IPS-11a (cell line): ENCODE data around the gene OLFML1.

Experiments
- H3K4me3 ChIP-seq: one replicate; pipeline ENCODE4 v1.5.1; 2013; ENCODE audit warnings: low read depth, low read length, control low read depth

OLFML1 gene

DNA sequence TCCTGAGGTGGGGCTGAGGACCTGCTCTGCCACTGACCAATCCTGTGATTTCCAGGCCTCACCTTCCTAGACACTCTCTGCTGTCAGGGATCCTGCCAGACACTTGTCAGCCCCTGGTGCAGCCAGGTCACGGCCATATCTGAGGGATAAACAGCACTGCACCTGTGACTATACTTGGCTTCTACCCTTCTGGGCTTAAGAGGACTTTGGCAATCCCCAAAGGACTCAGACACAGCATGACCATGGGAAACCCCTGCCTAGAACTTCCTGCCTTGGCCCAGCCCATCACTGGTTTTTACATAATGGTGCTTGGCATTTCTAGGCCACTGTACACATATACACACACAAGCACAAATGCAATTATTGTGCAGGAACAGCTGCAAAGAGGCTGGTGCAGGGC, 11.6 kb upstream of the OLFML1 start:
- H3K4me3 ChIP-seq, result no peak overlapping the region

DNA sequence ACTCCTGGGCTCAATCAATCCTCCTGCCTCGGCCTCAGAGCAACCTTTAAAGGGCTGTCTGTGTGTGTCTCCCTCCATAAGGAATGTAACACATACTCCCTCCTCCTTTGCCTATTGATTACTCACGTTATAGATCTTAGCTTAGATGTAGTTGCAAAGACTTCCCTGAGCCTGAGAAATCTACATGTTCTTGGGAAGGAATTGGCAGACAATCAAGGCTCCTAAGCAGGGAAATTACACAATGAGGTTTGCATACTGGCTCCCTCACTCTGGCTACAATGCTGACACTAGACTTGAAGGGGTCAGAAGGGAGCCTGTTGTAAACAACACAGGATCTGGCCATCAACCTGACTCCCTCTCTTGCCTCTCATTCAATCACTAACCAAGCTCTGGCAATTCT, 5.2 kb upstream of the OLFML1 start:
- H3K4me3 ChIP-seq, result no peak overlapping the region

DNA sequence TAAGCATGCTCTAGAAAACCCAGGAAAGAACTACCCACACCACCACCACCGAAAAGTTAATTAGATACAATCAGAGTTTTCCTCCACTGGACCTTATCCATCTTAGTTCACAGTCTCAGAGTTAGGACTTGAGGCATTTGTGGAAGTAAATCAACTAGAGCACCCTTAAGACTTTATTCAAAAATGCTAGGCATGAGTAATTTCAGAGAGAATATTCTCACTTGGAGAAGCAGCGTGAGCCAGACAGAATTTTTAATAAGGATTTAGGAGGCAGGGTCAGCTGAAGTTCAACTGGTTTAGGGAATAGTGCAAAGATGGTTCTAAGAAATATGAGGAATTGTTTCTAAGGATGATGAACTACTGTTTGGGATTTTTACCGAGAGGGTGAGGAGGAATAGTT, 1.2 kb upstream of the OLFML1 start:
- H3K4me3 ChIP-seq, result no peak overlapping the region

DNA sequence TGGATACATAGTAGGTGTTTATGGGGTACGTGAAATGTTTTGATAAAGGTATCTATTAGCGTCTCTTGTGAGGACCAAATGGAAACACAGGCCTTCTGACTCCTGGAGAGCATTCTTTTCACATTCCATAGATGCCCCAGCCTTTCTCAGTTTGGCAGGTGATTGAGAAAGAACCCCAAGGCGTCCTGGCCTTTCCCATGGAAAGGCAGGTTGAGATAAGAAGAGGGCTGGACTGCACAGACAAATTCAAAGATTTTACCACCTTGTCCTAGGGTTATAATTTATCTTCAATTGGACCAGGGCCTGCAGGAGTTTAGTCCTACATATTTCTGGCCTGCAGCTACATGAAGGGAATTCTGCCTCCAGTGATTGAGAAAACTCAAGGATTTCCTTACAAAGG, 661 bp upstream of the OLFML1 start:
- H3K4me3 ChIP-seq, result no peak overlapping the region

DNA sequence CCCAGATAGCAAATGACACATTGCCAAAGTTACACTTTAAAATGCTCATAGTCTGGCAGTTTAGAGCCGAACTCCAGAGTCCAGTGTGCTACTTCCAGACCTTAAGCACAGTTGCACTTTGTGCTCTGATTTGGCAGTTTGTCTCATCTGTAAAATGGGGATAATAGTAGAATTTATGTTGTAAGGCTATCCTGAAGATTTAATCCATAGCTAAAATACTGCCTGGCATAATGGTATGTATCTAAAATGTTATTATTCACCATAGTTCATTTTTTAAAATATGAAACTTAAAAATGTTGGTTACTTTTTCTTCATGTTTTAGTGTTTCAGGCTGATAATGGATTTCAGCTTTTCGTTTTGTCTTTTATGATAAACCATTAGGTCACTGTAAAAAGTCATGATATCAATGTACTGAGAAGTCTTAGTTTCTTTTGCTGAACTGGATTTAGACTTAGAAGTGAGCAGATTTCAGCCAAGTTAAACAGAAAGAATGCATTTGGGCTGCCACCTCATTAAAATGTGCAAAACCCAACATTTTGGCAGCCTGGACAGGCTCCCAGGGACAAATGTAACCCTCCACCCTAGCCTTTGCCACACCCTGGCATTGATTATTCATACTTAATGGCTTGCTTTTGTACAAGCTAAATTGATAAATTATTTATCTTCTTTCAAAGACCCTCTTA, 933 bp downstream of the OLFML1 start:
- no peak overlapping the region for H3K4me3 ChIP-seq

DNA sequence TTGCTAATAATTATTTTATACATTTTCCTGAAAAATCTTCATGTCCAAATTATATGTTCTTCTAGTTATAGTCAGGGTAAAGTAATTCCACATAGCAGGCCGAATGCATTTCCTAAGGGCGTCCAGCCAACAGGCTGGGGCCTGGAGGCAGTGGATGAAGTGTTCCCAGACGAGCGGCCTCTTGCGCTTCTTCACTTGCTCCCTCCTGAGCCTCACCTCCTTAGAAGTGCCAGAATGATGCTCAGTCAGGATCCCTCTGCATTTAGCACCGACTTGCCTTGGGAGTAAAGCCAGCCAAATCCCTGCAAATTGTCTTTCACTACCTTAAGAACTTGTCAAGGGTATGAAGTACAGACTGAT, 1.5 kb downstream of the OLFML1 start:
- H3K4me3 ChIP-seq, result no peak overlapping the region

DNA sequence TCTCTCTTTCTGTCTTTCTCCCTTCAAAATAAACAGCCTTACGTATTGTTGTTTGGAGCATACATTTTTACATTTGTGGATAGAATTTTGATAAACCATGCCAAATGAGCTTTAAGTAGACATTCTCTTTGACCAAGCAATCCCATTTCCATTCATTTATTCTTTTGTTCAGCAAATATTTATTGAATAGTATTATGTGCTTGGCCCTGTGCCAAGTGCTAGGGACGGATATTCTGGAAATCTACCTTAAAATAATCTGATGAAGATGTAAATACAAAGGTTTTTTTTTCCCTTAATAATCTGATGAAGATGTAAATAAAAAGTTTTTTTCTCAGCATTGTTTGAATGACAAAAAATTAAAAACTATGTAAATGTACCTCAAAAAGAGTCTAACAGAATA, 2.1 kb downstream of the OLFML1 start:
- H3K4me3 ChIP-seq, result no peak overlapping the region

DNA sequence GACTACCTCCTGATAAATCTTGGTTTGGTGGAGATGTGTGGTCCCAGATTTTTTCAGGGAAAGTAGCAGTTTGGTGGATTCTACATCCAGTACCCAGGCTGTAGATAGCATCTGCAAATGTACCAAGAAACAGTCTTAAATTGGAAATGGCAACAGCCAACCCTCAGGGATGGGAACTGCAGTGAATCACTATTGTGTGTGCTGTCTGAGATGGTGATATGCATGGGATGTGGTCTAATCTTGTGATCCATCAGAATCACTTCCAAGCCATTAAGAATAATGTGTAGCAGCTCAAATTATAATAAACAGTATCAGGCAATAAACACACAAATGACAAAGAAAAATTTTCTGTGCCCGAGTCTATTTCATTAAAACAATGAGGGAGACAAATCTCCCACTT, 3.4 kb downstream of the OLFML1 start:
- no peak overlapping the region for H3K4me3 ChIP-seq

DNA sequence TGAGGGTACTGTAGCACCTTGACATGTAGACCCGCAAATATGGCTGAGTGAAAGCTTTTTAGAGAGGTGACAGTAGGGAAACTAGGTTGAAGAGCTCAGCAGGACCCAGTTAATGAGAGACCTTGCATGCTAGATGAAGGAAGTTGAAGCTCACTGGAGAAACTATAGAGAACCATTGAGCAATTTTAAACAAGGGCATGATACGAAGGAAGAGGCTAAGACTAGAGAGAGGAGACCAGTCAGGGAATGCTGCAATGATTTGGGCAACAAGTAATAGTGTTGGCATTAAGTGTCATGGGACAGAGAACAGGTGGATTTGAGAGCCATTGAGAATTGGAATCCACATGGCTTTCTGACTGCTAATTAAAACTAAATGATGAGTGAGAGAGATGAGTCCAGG, 4.1 kb downstream of the OLFML1 start:
- no peak overlapping the region for H3K4me3 ChIP-seq

DNA sequence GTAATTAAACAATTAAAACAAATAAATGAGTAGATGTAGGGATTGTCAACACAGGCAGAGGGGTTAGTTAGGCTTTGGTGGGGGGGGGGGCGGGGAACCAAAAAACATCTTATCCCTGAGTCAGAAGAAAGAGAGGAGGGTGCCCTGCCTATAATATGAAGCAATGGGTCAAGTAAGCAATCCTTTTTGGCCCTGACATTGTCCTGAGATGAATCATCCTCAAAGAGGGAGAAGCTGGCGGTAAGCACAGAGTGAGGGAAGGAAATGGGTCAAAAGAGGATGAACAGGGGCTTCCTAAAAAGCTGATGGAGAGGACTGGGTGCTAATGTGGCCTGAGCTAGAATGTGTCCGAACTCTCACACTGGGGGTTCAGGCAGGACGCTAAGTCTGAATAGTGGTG, 4.7 kb downstream of the OLFML1 start:
- H3K4me3 ChIP-seq, result no peak overlapping the region

DNA sequence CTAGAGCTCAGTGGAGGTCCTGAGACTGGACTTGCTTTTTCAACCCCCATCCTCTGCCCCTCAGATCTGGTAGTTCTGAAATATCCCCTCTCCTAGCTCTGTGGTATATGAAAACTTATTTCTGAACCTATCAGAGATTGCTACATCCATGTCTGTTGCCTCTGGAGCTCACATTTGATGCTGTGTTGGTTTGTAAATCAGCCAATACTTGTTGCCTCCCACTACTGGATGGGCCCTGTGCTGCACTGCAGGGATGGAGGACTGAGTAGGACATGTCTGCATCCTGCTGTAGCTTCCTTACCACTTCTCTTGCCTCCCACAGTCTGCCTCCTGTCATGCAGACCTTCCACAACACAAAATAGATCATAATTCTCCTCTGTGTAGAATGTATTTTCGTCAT, 5.2 kb downstream of the OLFML1 start:
- no peak overlapping the region for H3K4me3 ChIP-seq

DNA sequence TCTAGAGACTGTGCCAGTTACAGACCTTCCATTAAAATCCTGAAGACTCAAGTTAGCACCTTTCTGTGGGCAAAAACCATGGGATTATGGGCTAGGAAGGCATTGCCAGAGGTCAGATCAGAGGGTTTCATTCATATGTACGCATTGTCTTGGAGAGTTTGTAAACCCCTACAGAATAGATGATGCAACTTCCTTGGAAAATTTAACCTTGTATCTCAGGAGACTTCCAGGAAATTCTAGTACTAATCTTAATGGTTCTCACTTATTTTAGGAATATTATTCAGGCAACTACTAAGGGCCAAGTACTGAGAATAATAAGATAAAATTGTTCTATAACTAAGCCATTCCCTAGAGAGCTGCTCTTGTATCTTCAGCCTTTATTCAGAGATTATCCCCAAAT, 6.9 kb downstream of the OLFML1 start:
- no peak overlapping the region for H3K4me3 ChIP-seq

DNA sequence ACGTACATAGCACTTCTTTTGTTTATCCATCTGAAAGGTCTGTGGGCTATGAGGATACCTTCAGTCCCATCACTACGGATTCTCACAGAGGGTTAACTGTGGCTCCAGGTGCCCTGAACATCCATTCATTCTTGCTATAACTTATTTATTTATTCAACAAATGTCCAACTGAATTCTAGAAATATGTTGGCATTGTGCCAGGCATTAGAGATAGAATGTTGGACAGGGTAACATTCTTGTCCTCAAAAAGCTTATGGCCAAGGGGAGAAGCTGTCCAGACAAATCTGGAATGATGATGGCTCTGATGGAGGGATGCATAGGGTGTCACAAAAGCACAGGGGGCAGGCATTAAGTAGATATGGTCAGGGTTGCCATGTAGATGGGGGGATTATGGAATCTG, 8.4 kb downstream of the OLFML1 start:
- no peak overlapping the region for H3K4me3 ChIP-seq

DNA sequence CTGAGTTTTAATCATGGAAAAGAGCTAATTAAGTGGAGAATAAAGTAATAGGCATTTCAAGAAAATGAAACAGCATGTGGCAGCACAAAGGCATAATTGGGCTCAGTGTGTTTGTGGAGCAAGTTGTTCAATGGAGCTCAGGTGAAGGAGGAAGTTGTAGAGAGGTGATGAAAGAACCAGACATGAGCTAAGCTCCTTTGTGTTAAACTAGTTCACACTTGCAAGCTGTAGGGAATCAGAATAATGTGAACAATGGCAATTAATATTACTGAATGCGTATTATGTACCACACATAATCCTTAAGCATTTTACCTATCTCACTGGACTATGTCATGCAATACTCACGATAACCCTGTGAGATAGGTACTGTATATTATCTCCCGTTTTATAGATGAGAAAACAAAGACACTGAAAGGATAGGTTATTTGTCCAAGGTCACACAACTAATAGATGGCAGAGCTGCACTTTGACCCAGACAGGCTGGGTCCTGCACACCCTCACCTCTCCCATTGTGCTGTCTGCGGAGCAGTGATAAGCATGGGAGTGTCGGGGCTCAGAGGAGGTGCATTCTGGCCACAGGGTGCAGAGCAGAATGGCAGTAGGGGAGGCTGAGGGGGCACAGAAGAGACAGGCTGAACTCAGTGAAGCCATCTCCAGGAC, 8.9 kb downstream of the OLFML1 start:
- H3K4me3 ChIP-seq, result no peak overlapping the region

DNA sequence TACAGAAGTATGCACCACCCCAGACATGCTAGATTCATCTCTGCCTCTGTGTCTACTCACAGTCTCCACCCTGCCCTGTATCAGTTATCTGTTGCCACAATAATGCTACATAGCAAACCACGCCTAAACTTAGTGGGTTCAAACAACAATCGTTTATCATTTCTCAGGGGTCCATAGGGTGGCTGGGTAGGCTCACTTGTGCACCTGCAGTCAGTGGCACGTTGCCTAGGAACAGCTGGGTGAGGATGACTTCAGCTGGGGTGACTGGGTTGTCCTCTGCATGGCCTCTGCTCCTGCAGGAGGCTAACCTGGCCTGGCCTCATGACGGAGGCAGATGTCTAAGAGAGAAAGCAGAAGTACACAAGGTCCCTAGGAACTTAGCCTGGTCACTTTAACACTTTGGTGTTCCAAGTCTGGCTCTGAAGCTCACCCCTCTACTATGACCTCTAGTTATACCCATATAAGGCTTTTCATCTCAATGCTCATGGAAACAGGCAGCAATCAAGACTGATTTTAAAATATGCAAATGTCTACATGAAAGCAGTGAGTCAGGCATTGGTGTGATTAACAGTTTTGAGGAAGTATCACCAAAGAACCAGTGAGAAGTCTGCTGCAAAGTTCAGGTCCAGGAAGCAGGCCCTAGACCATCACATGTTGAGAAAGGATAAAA, 10.7 kb downstream of the OLFML1 start:
- no peak overlapping the region for H3K4me3 ChIP-seq

DNA sequence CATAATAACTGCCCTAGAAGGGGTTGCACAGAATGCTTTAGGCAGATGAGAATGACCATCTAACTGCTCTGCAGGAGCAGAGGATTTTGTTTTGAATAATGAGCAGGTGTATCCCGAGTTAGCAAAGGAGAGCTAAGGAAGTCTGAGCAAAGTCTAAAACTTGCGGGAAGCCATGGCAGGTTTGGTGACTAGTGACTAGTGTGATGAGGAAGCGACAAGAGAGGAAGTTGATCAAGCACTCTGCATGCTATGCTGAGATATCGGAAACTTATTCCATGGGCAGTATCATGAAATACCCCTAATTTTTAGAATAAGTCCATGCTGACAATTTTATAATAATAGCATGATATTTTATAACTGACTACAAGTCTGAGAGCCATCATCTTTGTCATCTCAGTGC, 12.9 kb downstream of the OLFML1 start:
- no peak overlapping the region for H3K4me3 ChIP-seq

DNA sequence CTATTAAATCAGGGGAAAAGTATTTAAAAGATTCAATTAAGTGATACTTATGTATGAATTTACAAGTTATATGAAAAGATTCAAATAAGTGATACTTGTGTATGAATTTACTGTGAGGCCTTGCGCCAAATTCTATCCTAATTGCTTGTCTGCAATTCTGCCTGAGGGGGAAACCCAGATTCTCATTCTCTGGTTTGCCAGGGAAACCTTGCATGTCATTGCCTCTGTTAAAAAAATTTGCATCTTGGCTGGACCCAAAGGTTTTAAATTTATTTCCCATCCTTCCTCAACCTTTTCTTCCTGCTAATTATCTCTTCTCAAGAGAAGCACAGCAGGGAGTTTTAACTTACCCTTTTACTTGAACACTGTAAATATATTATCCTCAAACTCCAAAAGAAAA, 13.8 kb downstream of the OLFML1 start:
- H3K4me3 ChIP-seq, result no peak overlapping the region

DNA sequence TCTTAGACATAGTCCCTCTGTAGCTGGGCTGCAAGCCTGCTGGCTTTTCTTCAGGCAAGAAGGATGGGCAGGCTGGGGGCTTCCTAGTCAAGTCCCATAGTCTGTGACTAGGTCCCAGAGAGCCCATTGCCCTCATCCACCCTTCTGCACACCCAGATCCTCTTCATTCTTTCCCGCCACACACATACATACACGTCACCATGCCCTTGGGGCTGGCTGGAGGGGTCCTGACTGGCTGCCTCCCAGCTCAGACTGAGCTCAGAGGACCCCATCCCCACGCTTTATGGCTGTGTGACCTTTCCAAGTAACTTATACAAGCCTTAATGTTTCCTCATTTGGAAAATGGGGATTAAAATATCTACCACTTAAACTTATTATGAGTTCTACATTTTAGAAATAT, 14.9 kb downstream of the OLFML1 start:
- no peak overlapping the region for H3K4me3 ChIP-seq

DNA sequence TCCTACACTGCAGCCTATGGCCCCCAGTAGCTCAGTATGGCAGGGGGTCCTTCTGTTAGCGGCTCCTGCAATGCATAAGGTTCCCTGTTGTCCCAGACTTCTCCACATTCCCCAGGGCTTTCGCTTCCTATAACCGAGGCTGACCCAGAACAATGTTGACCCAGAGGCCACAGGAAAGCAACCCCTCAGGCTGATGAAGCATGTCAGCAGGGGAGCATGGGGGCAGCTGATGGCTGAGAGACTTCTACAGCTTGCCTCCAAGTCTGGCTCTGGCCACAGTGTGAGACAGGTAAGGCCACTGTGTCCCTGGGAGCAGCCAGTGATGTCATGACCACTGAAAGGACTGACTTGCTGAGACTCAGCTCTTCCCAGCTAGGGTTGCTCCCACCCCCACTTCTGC, 15.9 kb downstream of the OLFML1 start:
- no peak overlapping the region for H3K4me3 ChIP-seq

DNA sequence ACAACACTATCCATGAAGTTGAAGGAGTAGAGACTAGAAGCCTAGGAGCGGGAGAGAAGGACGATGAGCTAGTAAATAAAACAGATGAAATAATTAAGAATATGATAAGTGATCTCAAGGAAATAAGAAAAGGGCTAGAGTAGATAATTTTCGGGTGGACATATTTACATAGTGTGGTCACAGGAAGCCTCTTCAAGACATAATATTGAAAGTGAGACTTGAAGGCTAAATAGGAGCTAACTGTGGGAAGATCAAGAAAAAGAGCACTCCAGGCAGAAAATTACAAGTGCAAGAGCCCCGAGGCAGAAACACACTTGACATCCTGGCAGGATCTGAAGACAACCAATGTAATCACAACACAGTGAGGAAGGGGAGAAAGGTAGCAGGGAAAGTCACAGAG, 16.6 kb downstream of the OLFML1 start:
- H3K4me3 ChIP-seq, result no peak overlapping the region

DNA sequence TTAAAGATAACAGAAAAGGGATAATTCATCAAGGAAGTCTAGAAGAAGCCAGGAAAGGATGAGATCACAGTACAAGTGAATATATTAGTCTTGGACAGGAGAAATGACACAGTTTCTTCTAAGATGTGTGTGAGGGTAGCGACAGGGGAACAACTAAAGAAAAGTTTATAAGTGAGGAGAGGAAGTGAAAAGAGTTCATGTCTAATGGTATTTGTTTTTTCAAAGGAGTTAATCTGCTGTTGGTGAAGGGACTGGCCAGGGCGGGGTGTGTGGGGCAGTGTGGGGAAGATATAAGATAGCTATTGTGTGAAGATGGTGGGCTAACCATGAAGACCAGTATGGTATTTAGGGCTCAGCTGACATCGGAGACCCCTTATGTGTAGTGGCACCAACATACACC, 20.9 kb downstream of the OLFML1 start:
- H3K4me3 ChIP-seq, result no peak overlapping the region

DNA sequence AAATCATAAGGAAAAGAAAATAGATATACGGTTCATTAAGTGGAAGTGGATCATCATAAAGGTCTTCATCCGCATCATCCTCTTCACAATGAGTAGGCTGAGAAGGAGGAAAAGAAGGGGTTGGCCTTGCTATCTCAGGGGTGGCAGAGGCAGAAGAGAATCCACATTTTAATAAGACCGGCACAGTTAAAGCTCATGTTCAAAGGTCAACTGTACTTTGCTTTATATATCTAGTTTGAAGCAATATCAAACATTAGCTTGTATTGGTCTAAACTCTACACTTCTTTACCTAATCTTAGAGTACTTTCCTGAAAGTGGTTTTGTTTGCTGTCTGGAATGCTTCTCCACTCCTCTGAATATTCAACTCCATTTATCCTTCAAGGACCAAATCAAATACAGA, 22.8 kb downstream of the OLFML1 start:
- no peak overlapping the region for H3K4me3 ChIP-seq

DNA sequence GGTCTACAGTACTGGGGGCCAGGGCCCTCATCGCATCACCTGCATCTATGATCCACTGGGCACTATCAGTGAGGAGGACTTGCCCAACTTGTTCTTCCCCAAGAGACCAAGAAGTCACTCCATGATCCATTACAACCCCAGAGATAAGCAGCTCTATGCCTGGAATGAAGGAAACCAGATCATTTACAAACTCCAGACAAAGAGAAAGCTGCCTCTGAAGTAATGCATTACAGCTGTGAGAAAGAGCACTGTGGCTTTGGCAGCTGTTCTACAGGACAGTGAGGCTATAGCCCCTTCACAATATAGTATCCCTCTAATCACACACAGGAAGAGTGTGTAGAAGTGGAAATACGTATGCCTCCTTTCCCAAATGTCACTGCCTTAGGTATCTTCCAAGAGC, 24.7 kb downstream of the OLFML1 start:
- H3K4me3 ChIP-seq, result no peak overlapping the region
